ENCODE results near the gene ATP1B3.
"Not testable (repeated sequence)": the region's sequence is repeated elsewhere in the genome, so short reads cannot be mapped to it uniquely, and the experiment has no call there.

ATP1B3 gene

DNA sequence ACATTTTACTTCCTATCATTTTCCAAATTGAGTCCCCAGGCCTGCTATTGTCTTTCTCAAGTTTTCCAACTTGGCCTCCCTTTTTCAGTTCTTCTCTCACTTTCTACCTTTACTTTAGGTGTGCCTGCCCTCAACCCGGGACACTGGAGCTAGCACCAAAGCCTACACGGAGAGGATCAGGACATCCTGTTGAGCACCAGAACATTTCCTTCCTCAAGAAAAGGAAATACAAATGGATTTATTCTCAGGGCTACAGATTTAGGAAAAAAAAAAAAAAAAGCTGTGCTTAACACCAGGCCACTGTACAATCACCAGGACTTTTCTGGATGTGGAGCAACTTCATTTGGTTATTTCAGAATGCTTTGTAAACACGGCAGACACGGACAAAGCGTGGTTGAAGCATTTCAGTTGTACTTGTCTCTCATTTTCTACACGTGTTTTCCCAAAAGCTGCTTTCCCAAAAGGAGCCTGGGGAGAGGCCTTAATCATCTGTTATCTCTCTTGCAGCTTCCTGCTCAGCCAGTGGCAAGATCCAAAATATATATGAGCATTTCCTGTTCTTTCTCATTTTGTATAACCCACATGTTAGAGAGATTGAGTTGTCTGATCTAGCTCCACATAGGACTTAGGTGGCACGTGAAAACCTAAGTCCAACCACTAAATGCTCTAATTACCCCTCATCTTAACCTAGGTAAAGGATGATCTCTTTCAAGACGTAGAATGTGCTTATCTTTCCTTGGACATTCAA, 15.5 kb upstream of the ATP1B3 start:
- no peak for DNase-seq

GRCh38 chr3:141862279-141862816, 14.1 kb upstream of the ATP1B3 start:
- DNase-seq: no peak

DNA sequence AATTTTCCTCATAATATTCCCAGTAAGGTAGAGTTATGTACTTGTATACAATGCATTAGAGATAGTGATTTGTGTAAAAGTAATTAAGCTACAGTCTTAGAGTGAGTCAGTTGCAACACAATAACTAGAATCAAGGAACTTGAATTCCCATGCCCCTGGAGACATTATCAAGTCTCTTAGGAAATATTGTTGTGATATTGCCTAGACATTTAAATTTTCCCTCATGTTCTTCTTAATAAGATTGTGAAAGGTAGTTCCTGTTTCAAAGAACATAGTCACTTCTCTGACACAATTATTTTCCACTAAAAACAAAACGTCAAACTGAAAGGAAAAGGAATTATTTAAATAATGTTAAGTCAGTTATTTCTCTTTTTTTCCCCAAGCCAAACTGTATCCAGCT, 13.0 kb upstream of the ATP1B3 start:
- no peak for DNase-seq

DNA sequence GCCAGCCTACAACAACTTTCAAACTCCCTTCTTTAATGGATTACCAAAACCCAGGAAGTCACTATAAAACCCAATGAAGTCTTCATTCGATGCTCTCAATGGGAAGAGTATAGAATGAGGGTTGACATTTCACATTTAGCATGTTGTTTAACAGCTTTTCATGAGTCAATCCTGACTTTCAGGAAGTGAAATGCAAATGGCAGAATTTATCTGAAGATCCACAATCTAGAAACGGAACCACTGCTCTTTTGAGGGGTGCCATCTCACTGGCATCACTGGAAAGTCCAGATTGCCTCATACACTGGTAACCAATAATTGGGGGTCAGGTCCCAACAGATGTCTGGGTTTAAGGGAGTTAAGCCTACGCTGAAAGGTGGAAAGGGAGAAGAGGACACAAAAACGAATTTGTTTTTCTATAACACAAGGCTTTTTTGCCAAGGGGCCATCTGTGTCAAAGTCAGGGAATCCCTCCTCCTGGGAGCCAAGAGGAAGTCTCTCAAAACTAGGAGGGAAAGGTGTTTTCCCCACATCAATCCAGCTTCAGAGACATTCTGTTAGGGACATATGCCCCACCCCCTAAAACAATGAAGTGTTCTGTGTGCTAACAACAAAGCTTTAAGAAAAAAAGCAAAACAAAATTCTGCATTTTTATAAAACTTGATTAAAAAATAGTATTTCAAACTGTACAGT, 12.0 kb upstream of the ATP1B3 start:
- no peak for DNase-seq

- no peak for DNase-seq
These were observed 11.3 kb upstream of the ATP1B3 start for GRCh38 chr3:141865101-141865500.

DNA sequence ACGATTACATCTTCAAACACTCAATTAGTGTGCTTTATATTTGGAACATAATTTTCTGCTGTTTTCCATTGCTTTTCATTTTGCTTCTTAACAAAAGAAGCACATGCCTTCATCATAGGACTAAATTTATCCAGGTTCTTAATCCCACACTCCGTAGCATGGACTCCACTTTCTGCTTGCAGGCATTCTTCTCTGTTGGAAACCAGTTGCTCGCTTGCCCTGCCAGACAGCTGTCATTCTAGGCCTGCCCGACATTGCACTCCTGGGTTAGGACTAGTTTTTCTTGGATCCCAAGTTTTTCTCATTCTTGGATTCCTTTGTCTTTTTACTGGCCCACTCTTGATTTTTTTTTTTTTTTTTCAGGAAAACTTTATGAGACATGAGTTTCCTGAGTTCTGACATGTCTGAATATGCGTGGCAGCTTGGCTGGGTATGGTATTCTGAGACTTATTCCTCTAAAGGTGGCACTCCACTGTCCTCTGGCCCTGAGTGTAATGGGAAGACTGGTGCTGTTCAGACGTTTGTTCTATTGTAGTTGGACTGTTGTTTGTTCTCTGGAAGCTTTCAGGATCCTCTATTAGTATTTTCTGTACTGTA, 6.3 kb upstream of the ATP1B3 start:
- no peak for DNase-seq

DNA sequence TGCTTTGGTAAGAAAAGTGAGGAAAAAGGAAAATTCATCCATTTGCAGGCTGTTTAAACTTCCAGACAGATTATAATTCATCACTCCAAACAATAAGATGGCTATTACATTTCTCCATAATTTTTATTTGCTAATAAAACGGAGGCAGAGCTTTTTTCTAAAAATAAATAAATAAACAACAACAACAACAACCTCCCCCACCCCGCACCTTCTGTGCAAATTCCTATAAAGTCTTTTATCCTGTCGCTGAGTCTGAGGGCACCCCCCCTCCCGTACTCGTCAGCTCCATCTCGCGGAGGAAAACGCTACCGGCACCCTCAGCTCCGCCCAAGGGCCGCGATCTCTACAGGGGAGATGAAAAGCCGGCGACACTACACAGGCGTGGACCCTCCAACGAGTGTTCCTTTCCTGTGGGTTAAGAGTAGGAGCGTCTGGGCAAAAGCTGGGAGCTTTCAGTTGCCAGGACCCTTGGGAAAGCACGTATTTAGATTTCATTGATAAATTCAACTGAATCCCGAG, 1.0 kb upstream of the ATP1B3 start:
- DNase-seq: peak; percentile 82

DNA sequence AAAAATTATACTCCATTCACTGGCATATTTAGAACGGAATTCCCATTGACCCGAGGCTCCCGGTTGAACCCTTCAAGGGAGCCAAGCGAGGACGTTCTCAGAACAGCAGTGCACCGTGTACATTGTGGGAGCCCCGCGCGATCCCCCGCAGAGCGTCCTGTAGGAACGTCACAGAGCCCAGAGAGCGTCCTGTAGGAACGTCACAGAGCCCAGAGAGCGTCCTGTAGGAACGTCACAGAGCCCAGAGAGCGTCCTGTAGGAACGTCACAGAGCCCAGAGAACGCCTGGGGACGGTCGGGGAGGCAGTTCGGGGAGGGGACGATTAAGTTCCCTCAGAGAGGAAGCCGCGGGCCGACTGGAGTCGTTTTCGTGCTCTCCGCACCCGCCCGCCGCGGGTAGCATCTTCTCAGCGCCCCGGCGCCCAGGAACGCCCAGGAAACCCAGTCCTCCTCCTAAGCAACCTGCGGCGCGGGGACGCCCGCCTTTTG, 506 bp upstream of the ATP1B3 start:
- DNase-seq: peak; percentile 74

GRCh38 chr3:141876891-141877621, 613 bp downstream of the ATP1B3 start:
- DNase-seq: no peak

DNA sequence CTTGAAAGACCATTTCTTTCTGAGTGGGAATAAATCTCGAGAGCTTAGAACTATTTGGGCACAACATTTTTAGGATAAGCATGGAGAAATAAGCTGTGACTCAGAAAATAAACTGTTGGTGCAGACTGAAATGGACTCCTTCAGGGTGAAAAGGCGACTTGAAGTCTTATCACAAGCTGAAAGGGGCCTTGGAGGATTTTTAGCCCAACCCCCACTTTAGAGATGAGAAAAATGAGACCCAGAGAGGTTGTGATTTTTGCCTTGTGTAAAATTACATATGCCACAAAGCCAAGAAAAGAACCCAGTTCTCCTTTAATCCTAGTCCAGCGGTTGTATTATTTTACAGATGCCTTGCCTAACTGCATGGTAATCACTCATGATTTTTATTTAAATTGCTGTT, 1.5 kb downstream of the ATP1B3 start:
- no peak for DNase-seq

DNA sequence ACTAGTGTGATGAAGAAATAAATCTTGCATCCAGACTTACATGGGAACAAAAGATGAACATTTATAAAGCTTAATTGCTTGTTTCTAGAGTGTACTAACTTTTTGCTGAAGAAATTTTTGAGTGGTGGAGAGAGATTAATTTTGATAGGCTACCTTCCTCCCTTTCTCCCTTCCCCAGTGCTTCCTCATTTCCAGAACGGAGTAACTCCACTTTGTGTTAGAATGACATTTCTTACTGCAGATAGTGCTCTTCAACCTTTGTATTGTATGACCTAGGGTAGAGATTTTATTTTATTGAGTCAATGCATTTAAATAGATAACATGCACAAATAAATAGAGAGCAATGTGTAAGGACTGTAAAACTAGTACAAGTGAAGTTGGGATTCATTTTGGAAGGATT, 1.9 kb downstream of the ATP1B3 start:
- DNase-seq: no peak

GRCh38 chr3:141878817-141879216, 2.4 kb downstream of the ATP1B3 start:
- DNase-seq: no peak

DNA sequence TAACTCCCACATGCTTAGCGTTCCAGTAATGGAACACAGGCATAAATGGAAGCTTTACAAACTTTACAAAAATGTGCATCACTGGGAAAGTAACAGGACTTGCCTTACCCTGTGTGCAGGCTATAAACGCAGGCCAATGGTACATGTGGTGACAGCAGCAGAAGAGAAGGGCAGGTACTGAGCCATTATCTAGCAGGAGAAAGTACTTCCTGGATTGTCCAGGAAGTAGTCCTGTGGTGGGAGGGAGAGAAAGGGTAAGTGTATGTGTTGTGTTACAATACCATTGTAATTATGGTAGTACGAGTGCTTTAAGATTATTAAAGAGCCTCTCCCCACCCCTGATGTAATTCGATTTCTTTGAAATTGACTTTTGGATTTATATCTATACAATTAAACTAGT, 5.3 kb downstream of the ATP1B3 start:
- DNase-seq: no peak

DNA sequence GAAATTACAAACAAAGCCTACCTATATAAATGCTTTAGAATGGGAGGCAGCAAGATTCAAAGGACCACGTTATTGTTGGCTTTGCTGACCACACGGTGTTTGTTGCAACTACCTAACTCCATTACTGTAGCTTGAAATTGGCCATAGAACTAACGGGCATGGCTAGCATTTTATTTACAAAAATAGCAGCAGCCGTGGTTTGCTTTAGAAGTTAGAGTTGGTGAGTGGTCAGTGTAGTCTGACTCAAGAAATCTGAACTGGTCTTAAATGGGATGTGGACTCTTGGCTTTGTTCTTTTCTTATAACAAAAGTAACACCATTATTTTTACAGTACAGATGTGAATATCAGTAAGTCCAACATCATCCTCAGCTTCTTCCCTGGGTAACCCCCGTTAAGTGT, 10.6 kb downstream of the ATP1B3 start:
- DNase-seq: no peak

- DNase-seq: not testable (repeated sequence)
These were observed 12.1 kb downstream of the ATP1B3 start for GRCh38 chr3:141888548-141888947.

DNA sequence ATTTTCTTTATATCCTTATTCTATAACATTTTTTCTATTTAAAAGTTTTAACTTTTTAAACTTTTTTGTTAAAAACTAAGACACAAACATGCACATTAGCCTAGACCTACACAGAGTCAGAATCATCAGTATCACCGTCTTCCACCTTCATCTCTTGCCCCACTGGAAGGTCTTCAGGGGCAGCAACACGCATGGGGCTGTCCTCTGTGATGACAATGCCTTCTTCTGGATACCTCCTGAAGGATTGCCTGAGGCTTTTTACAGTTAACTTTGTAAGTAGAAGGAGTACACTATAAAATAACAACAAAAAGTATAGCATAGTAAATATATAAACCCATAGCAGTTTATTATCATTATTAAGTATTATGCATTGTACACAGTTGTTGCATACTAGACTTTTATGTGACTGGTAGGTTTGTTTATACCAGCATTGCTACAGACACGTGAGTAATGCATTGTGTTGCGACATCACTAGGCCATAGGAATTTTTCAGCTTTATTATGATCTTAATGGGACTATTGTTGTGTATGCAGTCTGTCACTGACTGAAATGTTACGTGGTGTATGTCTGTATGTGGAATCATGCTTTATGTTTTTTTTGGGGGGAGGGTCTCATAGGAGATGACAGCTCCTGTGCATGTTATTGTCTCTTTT, 18.2 kb downstream of the ATP1B3 start:
- no peak for DNase-seq

DNA sequence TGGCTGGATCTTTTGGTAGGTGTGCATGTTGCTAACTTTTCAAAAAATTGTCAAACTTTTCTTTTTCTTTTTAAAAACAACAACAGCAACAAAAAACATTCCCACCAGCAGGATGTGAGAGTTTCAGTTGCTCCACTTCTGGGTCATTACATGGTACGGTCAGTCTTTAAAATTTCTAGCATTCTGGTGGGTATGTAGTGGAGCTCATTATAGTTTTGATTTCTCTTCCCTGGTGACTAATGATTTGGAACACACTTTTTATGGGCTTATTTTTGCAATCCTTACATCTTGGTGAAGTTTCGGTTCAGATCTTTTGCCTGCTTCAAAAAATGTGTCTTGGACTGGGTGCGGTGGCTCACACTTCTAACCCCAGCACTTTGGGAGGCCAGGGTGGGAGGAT, 19.3 kb downstream of the ATP1B3 start:
- DNase-seq: no peak

DNA sequence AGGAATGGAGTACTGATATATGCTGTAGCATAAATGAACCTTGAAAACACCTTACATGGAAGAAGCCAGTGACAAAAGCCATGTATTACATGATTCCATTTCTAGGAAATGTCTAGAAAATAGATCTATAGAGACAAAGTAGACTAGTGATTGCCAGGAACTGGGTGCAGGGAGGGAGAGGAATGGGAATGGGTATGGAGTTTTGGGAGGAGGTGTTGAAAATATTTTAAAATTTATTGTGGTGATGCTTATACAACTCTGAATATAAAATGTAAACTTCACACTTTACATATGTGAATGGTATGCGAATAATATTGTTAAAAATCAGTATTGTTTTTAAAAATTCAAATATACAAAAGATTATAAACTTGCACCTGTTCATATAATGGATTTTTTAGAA, 22.5 kb downstream of the ATP1B3 start:
- DNase-seq: no peak

DNA sequence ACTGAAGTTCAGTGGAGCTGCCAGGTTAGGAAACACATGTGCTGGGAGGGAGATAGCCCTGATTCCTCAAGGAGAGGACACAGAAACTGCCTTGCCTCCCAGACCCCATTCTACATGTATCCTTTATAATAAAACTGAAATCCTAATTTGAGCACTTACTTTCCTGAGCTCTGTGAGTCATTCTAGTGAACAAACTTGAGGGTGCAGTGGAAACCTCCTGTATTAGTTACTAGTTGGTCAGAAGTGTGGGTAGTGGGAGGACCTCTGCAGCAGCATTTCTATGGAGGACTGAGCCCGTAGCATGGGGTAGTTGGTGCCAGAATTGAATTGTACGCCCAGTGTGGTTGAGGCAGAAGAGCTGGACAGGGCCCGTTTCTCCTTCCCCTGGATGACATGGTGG, 23.9 kb downstream of the ATP1B3 start:
- no peak for DNase-seq

DNA sequence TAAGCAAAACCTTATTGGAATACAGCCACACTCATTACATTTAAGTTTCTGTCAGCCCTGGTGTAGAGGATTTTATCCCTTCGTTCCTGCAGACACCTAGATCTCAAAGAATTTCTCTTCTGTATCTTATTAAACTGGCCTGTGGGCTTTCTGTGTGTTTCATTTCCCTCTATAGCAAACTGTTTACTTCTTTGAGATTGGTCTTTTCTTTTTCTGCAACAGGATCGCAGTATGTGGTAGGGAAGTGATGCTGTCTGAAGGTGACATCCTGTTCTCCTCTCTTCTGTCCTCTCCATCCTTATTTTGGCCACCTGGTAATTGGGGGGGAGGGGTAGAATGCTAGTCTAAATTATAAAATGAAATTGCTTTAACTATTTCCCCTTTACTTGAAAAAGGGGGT, 25.5 kb downstream of the ATP1B3 start:
- DNase-seq: no peak

DNA sequence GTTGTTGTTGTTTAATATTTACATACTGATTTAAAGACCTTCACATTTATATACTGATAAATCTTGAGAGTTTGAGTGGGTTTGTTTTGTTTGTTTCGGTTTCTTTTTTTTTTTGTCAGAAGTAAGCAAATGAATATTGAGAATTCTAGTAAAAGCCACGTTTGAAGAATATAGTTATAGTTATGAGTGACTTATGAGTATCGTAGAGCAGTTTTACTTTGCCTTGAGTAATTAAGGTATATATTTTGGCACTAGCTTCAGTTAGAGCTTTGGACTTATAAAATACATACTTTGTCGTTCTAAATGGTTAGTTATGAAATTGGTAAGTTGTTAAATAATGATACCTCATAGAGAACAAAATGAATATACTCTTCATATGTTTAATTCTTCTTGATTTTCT, 27.8 kb downstream of the ATP1B3 start:
- DNase-seq: no peak

- DNase-seq: no peak
These were observed 28.7 kb downstream of the ATP1B3 start for GRCh38 chr3:141905129-141905528.

All from NCI-H1092 (cell line).